Skeletal muscle tissue (tissue), 4 donors: ENCODE data around the gene NCSTN. TPM values are rescaled to one million over a fixed set of nuclear protein-coding genes. Genes with fewer than 3 reads are reported as not detected.
A peak's percentile ranks its signal among the peaks of the same experiment; 100 is the strongest.

Source experiments
- H3K27ac ChIP-seq: one replicate; pipeline ENCODE4 v1.7.0; 2013; ENCODE audit warnings: mild to moderate bottlenecking, low read depth, low read length, inconsistent platforms
- H3K27me3 ChIP-seq, 3 donors: one replicate each; pipeline ENCODE4 v1.7.0; 2013; ENCODE audit warnings: low read length in 3 of 3; ENCODE audit not compliant: control insufficient read depth in 3 of 3, insufficient read depth in 3 of 3
- H3K36me3 ChIP-seq, 3 donors: one replicate each; pipeline ENCODE4 v1.7.0; 2013; ENCODE audit warnings: low read length in 3 of 3; ENCODE audit not compliant: control insufficient read depth in 3 of 3, insufficient read depth in 3 of 3
- H3K4me1 ChIP-seq, 3 donors: one replicate each; pipeline ENCODE4 v1.7.0; 2013; ENCODE audit warnings: low read length in 3 of 3, mild to moderate bottlenecking in 3 of 3; ENCODE audit not compliant: control insufficient read depth in 3 of 3, insufficient read depth in 3 of 3
- H3K4me3 ChIP-seq, 3 donors: one replicate each; pipeline ENCODE4 v1.7.0; 2013; ENCODE audit warnings: low read length in 3 of 3
- H3K9ac ChIP-seq, 3 donors: one replicate each; pipeline ENCODE4 v1.7.0; 2013; ENCODE audit warnings: low read length in 3 of 3, mild to moderate bottlenecking in 3 of 3, moderate library complexity in 2 of 3, low read depth in 1 of 3
- H3K9me3 ChIP-seq, 3 donors: one replicate each; pipeline ENCODE4 v1.7.0; 2013; ENCODE audit warnings: low read length in 3 of 3; ENCODE audit not compliant: control insufficient read depth in 3 of 3
- total RNA-seq: library from RNA; depleted of rRNA; stranded (reverse); fragments of >200 nt; gene quantifications from one replicate; pipeline ENCODE4 v1.2.3, GENCODE V29; 2014
- donor health status: Osteomylitis.

The NCSTN gene
- total RNA-seq, 1 donor from 2014 or later, result 53.8 TPM

DNA sequence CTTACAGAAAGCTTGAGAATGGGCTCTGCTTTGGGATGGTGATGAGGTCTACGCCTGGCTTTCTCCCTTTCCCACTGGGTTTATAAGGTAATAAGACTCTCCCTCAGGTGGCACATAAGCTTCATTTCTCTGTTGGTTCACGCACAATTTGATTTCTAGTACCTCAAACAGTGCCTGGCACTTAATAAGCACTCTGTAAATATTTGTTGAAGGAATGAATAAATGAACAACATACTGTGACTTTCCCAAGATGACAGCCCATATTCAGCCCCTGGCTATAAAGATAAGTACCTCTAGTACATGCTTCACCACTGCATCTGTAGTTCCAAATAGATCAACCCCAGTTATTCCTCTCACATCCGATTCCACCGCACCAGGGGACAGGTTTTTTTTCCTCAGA is 17.9 kb upstream of the NCSTN start:
- no peak overlapping the region for H3K9ac ChIP-seq
- H3K27ac ChIP-seq, result no peak overlapping the region
- H3K27me3 ChIP-seq, result no peaks in the 10 kb centered on the region
- no peaks in the 10 kb centered on the region for H3K9me3 ChIP-seq
- H3K4me1 ChIP-seq, result no peaks in the 10 kb centered on the region
- H3K36me3 ChIP-seq, result peaks cover 27 to 55% (median 52%) of the 10 kb centered on the region in 3 donors
- no peak overlapping the region for H3K4me3 ChIP-seq

DNA sequence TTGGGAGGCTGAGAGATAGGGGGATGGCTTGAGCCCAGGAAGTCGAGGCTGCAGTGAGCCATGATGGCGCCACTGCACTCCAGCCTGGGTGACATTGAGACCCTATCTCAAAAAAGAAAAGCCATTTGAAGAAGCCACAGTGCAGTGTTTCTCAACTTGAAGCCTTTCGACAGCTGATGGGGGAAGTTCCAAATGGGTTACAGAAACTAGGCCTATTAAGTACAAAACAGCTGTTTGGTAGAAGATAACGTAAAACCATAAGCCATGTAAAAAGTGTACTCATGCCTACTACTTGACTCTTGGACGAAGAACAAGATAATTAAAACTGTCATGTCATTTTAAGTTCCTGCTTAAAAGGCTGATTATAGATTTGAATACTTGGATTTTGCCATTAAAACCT is 16.8 kb upstream of the NCSTN start:
- H3K4me1 ChIP-seq, result no peaks in the 10 kb centered on the region
- peak overlapping the region in 1 of 3 donors; percentile 9 for H3K9ac ChIP-seq
- no peaks in the 10 kb centered on the region for H3K27me3 ChIP-seq
- H3K4me3 ChIP-seq, result no peak overlapping the region
- H3K36me3 ChIP-seq, result peaks cover 33 to 57% (median 57%) of the 10 kb centered on the region in 3 donors
- H3K27ac ChIP-seq, result no peak overlapping the region
- H3K9me3 ChIP-seq, result no peaks in the 10 kb centered on the region

DNA sequence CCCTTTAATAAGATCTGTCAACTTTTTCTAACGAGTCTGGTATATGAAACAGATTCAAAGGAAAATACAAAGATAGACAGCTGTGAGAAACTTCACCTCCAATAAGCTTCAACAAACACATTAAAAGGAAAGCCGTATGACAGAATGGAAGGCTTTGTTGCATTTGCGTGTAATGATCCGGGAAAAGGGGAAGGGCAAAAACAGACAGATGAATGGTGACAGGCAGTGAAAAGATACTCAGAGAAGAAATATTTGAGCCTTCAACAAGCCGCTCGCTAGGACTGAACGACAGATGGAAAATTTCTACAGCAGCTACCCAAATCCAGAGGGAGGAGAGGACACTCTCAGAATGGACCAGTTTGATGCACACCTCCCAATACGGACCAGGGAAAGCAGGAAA is 15.0 kb upstream of the NCSTN start:
- no peaks in the 10 kb centered on the region for H3K9me3 ChIP-seq
- no peak overlapping the region for H3K9ac ChIP-seq
- H3K36me3 ChIP-seq, result peaks cover 40 to 63% (median 59%) of the 10 kb centered on the region in 3 donors
- H3K4me1 ChIP-seq, result no peaks in the 10 kb centered on the region
- H3K27me3 ChIP-seq, result no peaks in the 10 kb centered on the region
- H3K4me3 ChIP-seq, result no peak overlapping the region
- H3K27ac ChIP-seq, result no peak overlapping the region

DNA sequence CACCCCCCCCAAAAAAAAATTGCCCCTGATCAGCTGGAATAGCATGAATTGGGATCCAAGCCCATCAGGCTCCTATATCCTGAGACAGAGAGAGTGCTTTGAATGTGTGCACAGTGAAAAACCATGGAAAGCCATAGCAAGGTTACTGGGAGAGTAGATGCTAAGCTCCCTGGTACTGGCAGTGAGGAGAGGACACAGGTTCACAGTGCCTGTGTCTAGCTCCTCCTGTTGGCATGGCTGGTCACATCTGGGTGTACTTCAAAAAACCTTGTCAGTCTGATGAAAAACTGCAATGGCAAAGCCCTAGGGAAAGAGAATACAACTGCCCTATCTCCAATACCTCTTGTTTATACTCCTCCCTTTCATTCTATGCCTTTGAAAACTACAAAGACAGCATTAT is 13.1 kb upstream of the NCSTN start:
- Histone ChIP-seq H3K9me3 (no peaks in the 10 kb centered on the region), H3K4me3 (no peak overlapping the region), H3K27ac (no peak overlapping the region), H3K36me3 (peaks cover 36 to 72% (median 70%) of the 10 kb centered on the region in 3 donors), H3K9ac (no peak overlapping the region), H3K4me1 (no peaks in the 10 kb centered on the region), H3K27me3 (no peaks in the 10 kb centered on the region)

DNA sequence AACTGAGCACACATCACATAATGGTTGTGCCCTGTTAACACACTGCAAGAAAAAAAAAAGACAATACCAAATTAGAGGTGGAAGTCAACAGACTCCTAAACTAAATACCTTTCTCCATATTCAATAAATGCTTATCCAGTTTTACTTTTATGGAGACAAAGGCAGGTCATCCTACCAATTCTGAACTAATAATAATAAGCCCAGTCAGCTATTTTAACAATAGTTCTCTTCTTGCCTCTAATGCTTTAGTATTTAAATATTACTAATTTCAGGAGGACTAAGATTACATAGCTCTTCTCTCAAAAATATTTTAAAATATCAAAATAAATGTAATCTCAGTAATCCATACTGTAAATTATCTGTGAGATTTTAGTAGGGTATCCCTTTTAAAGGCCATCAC is 10.7 kb upstream of the NCSTN start:
- H3K9me3 ChIP-seq, result no peaks in the 10 kb centered on the region
- no peak overlapping the region for H3K4me3 ChIP-seq
- peaks cover 27 to 57% (median 57%) of the 10 kb centered on the region in 3 donors for H3K36me3 ChIP-seq
- H3K9ac ChIP-seq, result no peak overlapping the region
- no peaks in the 10 kb centered on the region for H3K27me3 ChIP-seq
- H3K4me1 ChIP-seq, result no peaks in the 10 kb centered on the region
- no peak overlapping the region for H3K27ac ChIP-seq

DNA sequence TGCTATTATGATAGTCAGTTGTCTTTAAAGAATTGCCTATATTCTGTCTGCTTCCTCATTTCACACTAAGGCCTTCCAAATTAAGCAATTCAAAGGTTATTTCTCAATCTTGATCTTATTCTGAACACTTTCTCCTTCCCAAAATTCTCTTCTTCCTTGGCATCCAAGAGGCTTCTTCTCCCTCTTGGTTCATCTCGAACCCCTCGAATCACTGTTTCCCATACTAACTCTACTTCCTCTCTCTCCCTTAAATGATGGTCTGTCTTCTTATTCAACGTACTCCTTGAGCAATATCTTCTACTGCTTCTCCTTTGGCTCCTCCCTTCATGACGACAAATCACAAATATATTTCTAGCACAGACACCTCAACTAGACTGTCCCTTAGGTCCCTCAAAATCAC is 4.6 kb upstream of the NCSTN start:
- H3K27me3 ChIP-seq, result no peaks in the 10 kb centered on the region
- no peak overlapping the region for H3K4me3 ChIP-seq
- H3K9ac ChIP-seq, result no peak overlapping the region
- H3K9me3 ChIP-seq, result no peaks in the 10 kb centered on the region
- H3K36me3 ChIP-seq, result peaks cover 21 to 37% (median 30%) of the 10 kb centered on the region in 3 donors
- no peak overlapping the region for H3K27ac ChIP-seq
- H3K4me1 ChIP-seq, result peaks cover 15 to 27% (median 24%) of the 10 kb centered on the region in 3 donors

DNA sequence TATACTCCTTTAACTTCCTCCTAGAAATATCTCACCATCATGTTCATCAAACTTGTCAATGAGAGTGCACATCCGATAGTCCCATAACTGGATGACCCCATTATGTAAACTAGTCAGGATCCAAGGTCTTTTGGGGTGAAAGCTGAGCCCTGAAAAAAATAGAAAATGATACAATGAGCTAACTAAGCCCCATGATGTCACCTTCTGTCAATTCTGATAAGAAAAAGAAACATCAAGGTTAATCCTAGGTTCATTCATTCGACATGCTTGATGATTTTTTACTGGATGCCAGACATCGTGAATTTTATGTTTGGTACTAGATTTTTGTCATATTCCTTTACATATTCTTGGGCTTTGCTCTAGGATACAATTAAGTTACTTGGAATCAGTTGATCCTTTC is 3.0 kb upstream of the NCSTN start:
- Histone ChIP-seq H3K9me3 (no peaks in the 10 kb centered on the region), H3K27ac (no peak overlapping the region), H3K4me3 (no peak overlapping the region), H3K4me1 (peaks cover 21 to 37% (median 35%) of the 10 kb centered on the region in 3 donors), H3K27me3 (no peaks in the 10 kb centered on the region), H3K9ac (no peak overlapping the region), H3K36me3 (peaks cover 23 to 33% (median 23%) of the 10 kb centered on the region in 3 donors)

DNA sequence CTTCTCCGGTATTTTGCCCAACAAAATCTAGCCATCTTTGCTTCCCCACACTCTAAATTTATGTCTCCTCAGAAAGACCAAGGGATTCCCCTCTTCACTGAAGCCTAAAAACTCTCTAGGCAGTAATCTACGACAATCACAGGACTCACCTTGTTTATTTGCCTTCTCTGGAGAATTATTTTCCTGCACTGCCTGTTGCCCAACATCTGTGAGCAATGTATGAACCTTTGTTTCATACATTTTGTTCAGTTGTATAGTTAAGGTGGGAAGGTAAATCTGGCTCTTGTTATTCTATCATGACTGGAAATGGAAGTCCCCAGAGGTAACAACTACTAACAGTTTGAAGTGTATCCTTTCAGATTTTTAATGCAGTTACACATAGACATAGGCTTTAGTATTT is 2.3 kb upstream of the NCSTN start:
- Histone ChIP-seq H3K36me3 (peaks cover 23 to 33% (median 26%) of the 10 kb centered on the region in 3 donors), H3K27ac (no peak overlapping the region), H3K9ac (no peak overlapping the region), H3K4me3 (no peak overlapping the region), H3K9me3 (no peaks in the 10 kb centered on the region), H3K4me1 (peaks cover 21 to 42% (median 35%) of the 10 kb centered on the region in 3 donors), H3K27me3 (no peaks in the 10 kb centered on the region)

DNA sequence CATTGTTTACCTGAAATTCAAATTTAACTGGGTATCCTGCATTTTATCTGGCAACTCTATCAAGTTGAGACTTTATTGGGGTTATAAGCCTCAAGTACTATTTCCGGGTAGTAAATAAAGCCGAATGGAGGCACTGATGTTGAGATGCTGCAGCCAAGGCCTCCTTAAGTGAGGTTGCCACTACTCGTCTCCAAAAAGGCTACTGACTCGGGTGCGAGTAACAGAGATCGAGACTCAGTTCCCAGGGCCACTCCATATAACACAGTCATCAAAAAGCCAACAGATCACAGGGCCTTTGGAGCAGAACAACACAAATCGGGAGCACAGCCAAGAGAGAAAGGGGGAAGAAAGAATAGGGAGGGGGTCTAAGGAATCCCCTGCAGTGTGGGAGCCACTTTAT is 657 bp upstream of the NCSTN start:
- no peaks in the 10 kb centered on the region for H3K9me3 ChIP-seq
- peaks cover 26 to 42% (median 26%) of the 10 kb centered on the region in 3 donors for H3K36me3 ChIP-seq
- peak overlapping the region; percentile 97 to 99 (median 97) for H3K9ac ChIP-seq
- H3K4me3 ChIP-seq, result peak overlapping the region; percentile 97 to 99 (median 98)
- peak overlapping the region; percentile 95 for H3K27ac ChIP-seq
- H3K4me1 ChIP-seq, result peaks cover 21 to 47% (median 35%) of the 10 kb centered on the region in 3 donors
- no peaks in the 10 kb centered on the region for H3K27me3 ChIP-seq

DNA sequence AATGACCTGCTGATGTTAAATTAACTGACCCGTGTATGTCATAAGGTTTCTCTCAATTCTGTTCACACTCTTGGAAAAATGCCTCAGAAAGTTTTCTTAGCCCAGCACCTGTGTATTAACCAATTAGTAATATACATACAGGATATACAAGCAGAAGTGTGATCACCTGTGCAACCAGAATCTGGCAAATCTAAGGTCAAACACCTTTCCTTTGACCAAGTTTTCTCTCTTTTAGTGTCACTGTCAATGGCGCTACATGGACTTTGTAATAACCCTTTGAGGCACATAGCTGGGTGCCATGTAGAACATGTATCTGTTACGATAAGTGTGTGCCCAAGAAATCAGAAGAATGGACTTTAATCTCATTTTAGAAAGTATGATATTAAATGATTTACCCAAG is 1.1 kb downstream of the NCSTN start:
- H3K4me1 ChIP-seq, result peaks cover 21 to 47% (median 35%) of the 10 kb centered on the region in 3 donors
- peak overlapping the region; percentile 95 for H3K27ac ChIP-seq
- H3K9ac ChIP-seq, result peak overlapping the region; percentile 97 to 99 (median 97)
- peak overlapping the region; percentile 97 to 99 (median 98) for H3K4me3 ChIP-seq
- no peaks in the 10 kb centered on the region for H3K9me3 ChIP-seq
- H3K27me3 ChIP-seq, result no peaks in the 10 kb centered on the region
- peaks cover 23 to 39% (median 28%) of the 10 kb centered on the region in 3 donors for H3K36me3 ChIP-seq
